ENCODE measurements around the gene DISC1. TPM values are rescaled to one million over a fixed set of nuclear protein-coding genes. Genes with fewer than 3 reads are reported as not detected.

DISC1 gene
- total RNA-seq, 2 experiments from 2014 or later: 3.5 to 5.0 TPM

GRCh38 chr1:231862611-231863010 is 236.0 kb downstream of the DISC1 start:
- ChIA-PET POLR2A (no interaction called here), CTCF (no interaction called here)
- no peak overlapping the region for H3K4me3 Mint-ChIP-seq
- H3K27me3 Mint-ChIP-seq: no peaks in the 10 kb centered on the region
- TF ChIP-seq, protein P1, sequence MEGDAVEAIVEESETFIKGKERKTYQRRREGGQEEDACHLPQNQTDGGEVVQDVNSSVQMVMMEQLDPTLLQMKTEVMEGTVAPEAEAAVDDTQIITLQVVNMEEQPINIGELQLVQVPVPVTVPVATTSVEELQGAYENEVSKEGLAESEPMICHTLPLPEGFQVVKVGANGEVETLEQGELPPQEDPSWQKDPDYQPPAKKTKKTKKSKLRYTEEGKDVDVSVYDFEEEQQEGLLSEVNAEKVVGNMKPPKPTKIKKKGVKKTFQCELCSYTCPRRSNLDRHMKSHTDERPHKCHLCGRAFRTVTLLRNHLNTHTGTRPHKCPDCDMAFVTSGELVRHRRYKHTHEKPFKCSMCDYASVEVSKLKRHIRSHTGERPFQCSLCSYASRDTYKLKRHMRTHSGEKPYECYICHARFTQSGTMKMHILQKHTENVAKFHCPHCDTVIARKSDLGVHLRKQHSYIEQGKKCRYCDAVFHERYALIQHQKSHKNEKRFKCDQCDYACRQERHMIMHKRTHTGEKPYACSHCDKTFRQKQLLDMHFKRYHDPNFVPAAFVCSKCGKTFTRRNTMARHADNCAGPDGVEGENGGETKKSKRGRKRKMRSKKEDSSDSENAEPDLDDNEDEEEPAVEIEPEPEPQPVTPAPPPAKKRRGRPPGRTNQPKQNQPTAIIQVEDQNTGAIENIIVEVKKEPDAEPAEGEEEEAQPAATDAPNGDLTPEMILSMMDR (IDR thresholded peaks at IDR 0.05): no peak
- intact Hi-C loops (cut with micrococcal nuclease): loop anchor here (10.0 kb wide), 1 partner anchor 762 kb away; no protein-coding TSS in a partner anchor
- no peak overlapping the region for H3K27ac Mint-ChIP-seq
- DNase-seq (no peak), ATAC-seq (no peak)
- no peaks in the 10 kb centered on the region for H3K36me3 Mint-ChIP-seq (ENCODE audit: low read depth)
- peaks cover 10% of the 10 kb centered on the region for H3K4me1 Mint-ChIP-seq (ENCODE audit: low read depth)
- no peaks in the 10 kb centered on the region for H3K9me3 Mint-ChIP-seq

DNA sequence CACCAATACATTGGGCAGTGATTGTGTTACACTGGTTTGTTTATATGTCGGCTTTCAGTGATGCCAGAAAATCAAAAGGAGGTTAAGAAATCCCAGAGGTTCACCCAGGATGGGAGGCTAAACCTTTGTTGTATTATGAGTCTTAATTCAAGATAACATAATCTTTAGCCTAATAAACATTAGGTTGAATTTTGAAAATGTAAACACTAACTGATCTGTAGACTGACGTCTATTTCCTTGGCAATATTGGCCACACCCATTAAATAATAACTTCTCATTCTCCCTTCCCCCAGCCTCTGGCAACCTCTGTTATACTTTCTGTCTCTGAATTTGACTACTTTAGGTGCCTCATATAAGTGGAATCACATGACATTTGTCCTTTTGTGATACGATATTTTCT is 238.7 kb downstream of the DISC1 start:
- ATAC-seq: no peak
- Mint-ChIP-seq H3K9me3 (no peaks in the 10 kb centered on the region), H3K27ac (no peak overlapping the region), H3K27me3 (no peaks in the 10 kb centered on the region), H3K4me3 (no peak overlapping the region), H3K36me3 (ENCODE audit: low read depth) (no peaks in the 10 kb centered on the region), H3K4me1 (ENCODE audit: low read depth) (peaks cover 16% of the 10 kb centered on the region)
- POLR2A ChIA-PET: interaction anchor here (1.1 kb wide), 1 partner anchor 58 kb away, joined by 4 read pairs; no protein-coding TSS in a partner anchor
- no peak for DNase-seq
- intact Hi-C loops (cut with micrococcal nuclease): loop anchor here (5.0 to 10.0 kb wide), 2 partner anchors 67 to 759 kb away; no protein-coding TSS in a partner anchor
- TF ChIP-seq, protein P1 (IDR thresholded peaks at IDR 0.05): no peak
- CTCF ChIA-PET: interaction anchor here (0.8 to 4.4 kb wide), 4 partner anchors 9 to 306 kb away, joined by 3 to 36 read pairs (median 3); no protein-coding TSS in a partner anchor

DNA sequence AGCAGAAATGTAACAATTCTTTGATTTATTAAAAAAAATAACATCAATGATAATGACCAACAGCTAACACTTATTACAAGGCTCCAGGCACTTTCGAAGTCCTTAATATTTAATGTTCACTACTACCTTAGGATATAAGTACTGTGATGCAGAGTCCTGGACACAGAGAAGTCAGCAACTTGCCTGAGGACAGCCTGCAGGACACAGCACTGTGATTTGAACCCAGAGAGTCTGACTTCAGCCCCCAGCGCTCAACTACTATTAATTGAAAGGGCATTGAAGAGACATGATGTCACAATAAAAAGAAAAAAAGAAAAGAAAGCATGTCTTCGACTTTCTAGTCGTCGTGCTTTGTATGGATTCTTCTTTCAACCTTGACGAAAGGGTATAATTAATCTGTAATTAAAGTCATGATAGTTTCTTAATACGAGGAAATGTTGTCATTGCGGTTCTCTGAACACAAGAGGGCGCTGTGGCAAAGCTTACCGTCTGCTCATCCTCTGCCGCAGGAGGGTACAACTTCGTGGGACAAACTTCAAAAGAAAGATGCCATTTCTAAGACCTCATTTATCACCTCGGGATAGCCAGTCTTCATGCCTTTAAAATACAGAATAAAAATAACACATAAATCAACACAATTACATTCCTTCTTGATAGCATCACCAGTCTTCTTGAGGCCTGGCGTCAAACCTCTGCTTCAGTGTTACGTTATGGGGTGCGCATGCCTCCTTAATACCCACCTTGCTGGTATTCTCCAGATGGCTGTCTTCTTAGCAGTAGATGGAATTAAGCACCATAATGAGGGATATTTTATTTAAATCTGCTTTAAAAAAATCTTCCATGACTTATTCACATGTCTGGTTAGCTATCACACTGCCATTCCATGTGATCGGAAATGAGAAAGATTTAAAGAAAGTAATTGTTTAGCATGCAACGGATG is 240.1 kb downstream of the DISC1 start:
- DNase-seq (peak; percentile 70), ATAC-seq (peak; percentile 47)
- TF ChIP-seq, protein P1 (IDR thresholded peaks at IDR 0.05): peak; percentile 96
- H3K27me3 Mint-ChIP-seq: no peaks in the 10 kb centered on the region
- no peak overlapping the region for H3K27ac Mint-ChIP-seq
- intact Hi-C loops (cut with micrococcal nuclease): loop anchor here (5.0 to 10.0 kb wide), 2 partner anchors 66 to 758 kb away; no protein-coding TSS in a partner anchor
- H3K4me3 Mint-ChIP-seq: no peak overlapping the region
- H3K4me1 Mint-ChIP-seq (ENCODE audit: low read depth): peaks cover 22% of the 10 kb centered on the region
- H3K36me3 Mint-ChIP-seq (ENCODE audit: low read depth): no peaks in the 10 kb centered on the region
- POLR2A ChIA-PET: interaction anchor here (1.1 kb wide), 1 partner anchor 57 kb away, joined by 4 read pairs; no protein-coding TSS in a partner anchor
- CTCF ChIA-PET: interaction anchor here (0.6 to 4.4 kb wide), 19 partner anchors 8 to 761 kb away, joined by 3 to 36 read pairs (median 3); no protein-coding TSS in a partner anchor
- no peaks in the 10 kb centered on the region for H3K9me3 Mint-ChIP-seq

DNA sequence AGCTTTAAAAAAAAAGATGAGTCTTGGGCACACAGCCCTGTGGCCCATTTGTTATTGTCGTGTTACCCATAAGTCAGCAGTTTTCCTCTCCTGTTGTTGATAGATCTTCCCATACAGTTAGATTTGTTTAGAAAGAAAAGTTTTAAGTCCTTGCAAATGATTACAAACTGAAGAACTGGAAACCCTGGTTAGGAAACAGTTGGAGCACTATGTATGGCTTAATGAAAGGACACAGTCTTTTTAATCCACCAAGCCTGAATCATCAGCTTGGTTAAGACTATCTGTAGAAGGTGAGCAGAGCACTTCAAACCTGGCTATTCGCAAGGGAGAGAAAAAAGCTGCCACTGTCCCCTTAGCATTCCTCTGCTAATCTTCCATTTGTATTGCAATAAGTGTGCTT is 241.0 kb downstream of the DISC1 start:
- intact Hi-C loops (cut with micrococcal nuclease): loop anchor here (5.0 to 10.0 kb wide), 2 partner anchors 65 to 757 kb away; no protein-coding TSS in a partner anchor
- H3K27ac Mint-ChIP-seq: no peak overlapping the region
- H3K4me1 Mint-ChIP-seq (ENCODE audit: low read depth): peaks cover 30% of the 10 kb centered on the region
- TF ChIP-seq, protein P1 (IDR thresholded peaks at IDR 0.05): no peak
- ChIA-PET CTCF (interaction anchor here (0.7 to 4.4 kb wide), 17 partner anchors 9 to 760 kb away, joined by 3 to 36 read pairs (median 3); no protein-coding TSS in a partner anchor), POLR2A (no interaction called here)
- no peaks in the 10 kb centered on the region for H3K9me3 Mint-ChIP-seq
- H3K27me3 Mint-ChIP-seq: no peaks in the 10 kb centered on the region
- H3K36me3 Mint-ChIP-seq (ENCODE audit: low read depth): no peaks in the 10 kb centered on the region
- H3K4me3 Mint-ChIP-seq: no peak overlapping the region
- DNase-seq (no peak), ATAC-seq (no peak)

All from activated CD8-positive, alpha-beta T cell treated with anti-CD3 and anti-CD28 coated beads for 36 hours (primary cell).